ENCODE data around the gene IWS1.

IWS1 gene

GRCh38 chr2:127486247-127487058 lies 39.8 kb downstream of the IWS1 start:
- DNase-seq: no peak

- no peak for DNase-seq
Observed at GRCh38 chr2:127485694-127486071, 40.6 kb downstream of the IWS1 start.

GRCh38 chr2:127485051-127485693 lies 41.1 kb downstream of the IWS1 start:
- peak in 1 of 6 experiments; percentile 10 for DNase-seq

GRCh38 chr2:127482031-127482430 lies 44.3 kb downstream of the IWS1 start:
- no peak for DNase-seq

GRCh38 chr2:127479866-127480743 lies 46.2 kb downstream of the IWS1 start:
- no peak for DNase-seq

GRCh38 chr2:127479219-127479825 lies 47.0 kb downstream of the IWS1 start:
- DNase-seq: peak in 2 of 6 experiments; percentile 21 to 30

GRCh38 chr2:127475788-127476187 lies 50.5 kb downstream of the IWS1 start:
- DNase-seq: no peak

- DNase-seq: no peak
Observed at GRCh38 chr2:127472268-127472667, 54.0 kb downstream of the IWS1 start.

- no peak for DNase-seq
Observed at GRCh38 chr2:127471286-127471988, 54.9 kb downstream of the IWS1 start.

GRCh38 chr2:127469974-127470373 lies 56.3 kb downstream of the IWS1 start:
- no peak for DNase-seq

- no peak for DNase-seq
Observed at GRCh38 chr2:127469051-127469450, 57.2 kb downstream of the IWS1 start.

GRCh38 chr2:127465258-127465657 lies 61.0 kb downstream of the IWS1 start:
- no peak for DNase-seq

GRCh38 chr2:127464470-127465257 lies 61.6 kb downstream of the IWS1 start:
- no peak for DNase-seq

- DNase-seq: no peak
Observed at GRCh38 chr2:127463155-127463991, 62.9 kb downstream of the IWS1 start.

- no peak for DNase-seq
Observed at GRCh38 chr2:127462461-127462860, 63.8 kb downstream of the IWS1 start.

GRCh38 chr2:127456960-127457359 lies 69.3 kb downstream of the IWS1 start:
- DNase-seq: no peak

GRCh38 chr2:127455566-127456493 lies 70.5 kb downstream of the IWS1 start:
- no peak for DNase-seq

GRCh38 chr2:127454595-127455565 lies 71.4 kb downstream of the IWS1 start:
- DNase-seq: no peak
